ENCODE results near the gene SCRT2.

Gene SCRT2

GRCh38 chr20:623021-623420 is 52.6 kb downstream of the SCRT2 start:
- no peak for DNase-seq

- DNase-seq = no peak
These were observed 53.4 kb downstream of the SCRT2 start for GRCh38 chr20:622161-622560.

- no peak for DNase-seq
These were observed 54.4 kb downstream of the SCRT2 start for GRCh38 chr20:621125-621756.

GRCh38 chr20:620246-620645 is 55.4 kb downstream of the SCRT2 start:
- DNase-seq = no peak

- DNase-seq = no peak
These were observed 56.6 kb downstream of the SCRT2 start for GRCh38 chr20:618980-619379.

GRCh38 chr20:617934-618690 is 57.5 kb downstream of the SCRT2 start:
- DNase-seq = no peak

GRCh38 chr20:615514-615913 is 60.1 kb downstream of the SCRT2 start:
- no peak for DNase-seq

- DNase-seq = no peak
These were observed 63.8 kb downstream of the SCRT2 start for GRCh38 chr20:611843-612185.
